Skeletal muscle tissue (tissue), 4 donors: Measurements from ENCODE around the gene MEGF6. TPM values are rescaled to one million over a fixed set of nuclear protein-coding genes. Genes with fewer than 3 reads are reported as not detected.

Experiments
- H3K27ac ChIP-seq: one replicate; pipeline ENCODE4 v1.7.0; 2013; ENCODE audit warnings: mild to moderate bottlenecking, low read depth, low read length, inconsistent platforms
- H3K27me3 ChIP-seq, 3 donors: one replicate each; pipeline ENCODE4 v1.7.0; 2013; ENCODE audit warnings: low read length in 3 of 3; ENCODE audit not compliant: control insufficient read depth in 3 of 3, insufficient read depth in 3 of 3
- H3K36me3 ChIP-seq, 3 donors: one replicate each; pipeline ENCODE4 v1.7.0; 2013; ENCODE audit warnings: low read length in 3 of 3; ENCODE audit not compliant: control insufficient read depth in 3 of 3, insufficient read depth in 3 of 3
- H3K4me1 ChIP-seq, 3 donors: one replicate each; pipeline ENCODE4 v1.7.0; 2013; ENCODE audit warnings: low read length in 3 of 3, mild to moderate bottlenecking in 3 of 3; ENCODE audit not compliant: control insufficient read depth in 3 of 3, insufficient read depth in 3 of 3
- H3K4me3 ChIP-seq, 3 donors: one replicate each; pipeline ENCODE4 v1.7.0; 2013; ENCODE audit warnings: low read length in 3 of 3
- H3K9ac ChIP-seq, 3 donors: one replicate each; pipeline ENCODE4 v1.7.0; 2013; ENCODE audit warnings: low read length in 3 of 3, mild to moderate bottlenecking in 3 of 3, moderate library complexity in 2 of 3, low read depth in 1 of 3
- H3K9me3 ChIP-seq, 3 donors: one replicate each; pipeline ENCODE4 v1.7.0; 2013; ENCODE audit warnings: low read length in 3 of 3; ENCODE audit not compliant: control insufficient read depth in 3 of 3
- total RNA-seq: library from RNA; depleted of rRNA; stranded (reverse); fragments of >200 nt; gene quantifications from one replicate; pipeline ENCODE4 v1.2.3, GENCODE V29; 2014
- donor health status: Osteomylitis.

MEGF6 gene
- total RNA-seq, 1 donor from 2014 or later: 10.4 TPM

- Histone ChIP-seq H3K4me3 (no peak overlapping the region), H3K36me3 (peaks cover 0 to 3% (median 0%) of the 10 kb centered on the region in 3 donors), H3K27ac (no peak overlapping the region), H3K9me3 (no peaks in the 10 kb centered on the region), H3K4me1 (peaks cover 0 to 13% (median 4%) of the 10 kb centered on the region in 3 donors), H3K9ac (peak overlapping the region in 1 of 3 donors; percentile 25), H3K27me3 (peaks cover 0 to 12% (median 0%) of the 10 kb centered on the region in 3 donors)
Measured at GRCh38 chr1:3470650-3471355, 140.5 kb downstream of the MEGF6 start.

- H3K27me3 ChIP-seq: peaks cover 0 to 10% (median 0%) of the 10 kb centered on the region in 3 donors
- H3K4me3 ChIP-seq: no peak overlapping the region
- H3K27ac ChIP-seq: no peak overlapping the region
- peaks cover 0 to 3% (median 0%) of the 10 kb centered on the region in 3 donors for H3K36me3 ChIP-seq
- peaks cover 0 to 13% (median 4%) of the 10 kb centered on the region in 3 donors for H3K4me1 ChIP-seq
- H3K9ac ChIP-seq: no peak overlapping the region
- no peaks in the 10 kb centered on the region for H3K9me3 ChIP-seq
Measured at GRCh38 chr1:3469849-3470649, 141.3 kb downstream of the MEGF6 start.

GRCh38 chr1:3469104-3469848 is 142.0 kb downstream of the MEGF6 start:
- peaks cover 0 to 10% (median 0%) of the 10 kb centered on the region in 3 donors for H3K27me3 ChIP-seq
- H3K36me3 ChIP-seq: peaks cover 0 to 3% (median 0%) of the 10 kb centered on the region in 3 donors

GRCh38 chr1:3468236-3469103 is 142.8 kb downstream of the MEGF6 start:
- H3K4me1 ChIP-seq: peaks cover 0 to 13% (median 4%) of the 10 kb centered on the region in 3 donors
- no peak overlapping the region for H3K27ac ChIP-seq
- no peaks in the 10 kb centered on the region for H3K9me3 ChIP-seq
- no peak overlapping the region for H3K4me3 ChIP-seq
- no peak overlapping the region for H3K9ac ChIP-seq
- H3K27me3 ChIP-seq: peaks cover 0 to 6% (median 0%) of the 10 kb centered on the region in 3 donors
- no peaks in the 10 kb centered on the region for H3K36me3 ChIP-seq

More at GRCh38 chr1:3469104-3469848, 142.0 kb downstream of the MEGF6 start:
- Histone ChIP-seq H3K9me3 (no peaks in the 10 kb centered on the region), H3K4me1 (peaks cover 0 to 13% (median 4%) of the 10 kb centered on the region in 3 donors), H3K4me3 (no peak overlapping the region), H3K9ac (no peak overlapping the region), H3K27ac (no peak overlapping the region)

GRCh38 chr1:3467096-3468036 is 143.9 kb downstream of the MEGF6 start:
- Histone ChIP-seq H3K4me1 (peaks cover 0 to 14% (median 4%) of the 10 kb centered on the region in 3 donors), H3K9ac (no peak overlapping the region), H3K27ac (no peak overlapping the region), H3K27me3 (peaks cover 0 to 6% (median 0%) of the 10 kb centered on the region in 3 donors), H3K4me3 (no peak overlapping the region), H3K9me3 (no peaks in the 10 kb centered on the region), H3K36me3 (no peaks in the 10 kb centered on the region)

GRCh38 chr1:3466366-3467075 is 144.8 kb downstream of the MEGF6 start:
- peaks cover 0 to 10% (median 0%) of the 10 kb centered on the region in 3 donors for H3K4me1 ChIP-seq
- H3K9me3 ChIP-seq: no peaks in the 10 kb centered on the region
- H3K27ac ChIP-seq: no peak overlapping the region
- H3K27me3 ChIP-seq: peaks cover 0 to under 1% (median 0%) of the 10 kb centered on the region in 3 donors
- H3K9ac ChIP-seq: no peak overlapping the region
- no peaks in the 10 kb centered on the region for H3K36me3 ChIP-seq
- H3K4me3 ChIP-seq: no peak overlapping the region

GRCh38 chr1:3465935-3466321 is 145.4 kb downstream of the MEGF6 start:
- Histone ChIP-seq H3K36me3 (no peaks in the 10 kb centered on the region), H3K27me3 (no peaks in the 10 kb centered on the region), H3K9ac (no peak overlapping the region), H3K27ac (no peak overlapping the region), H3K4me3 (no peak overlapping the region), H3K9me3 (no peaks in the 10 kb centered on the region), H3K4me1 (peaks cover 0 to 8% (median under 1%) of the 10 kb centered on the region in 3 donors)
